Esophagus muscularis mucosa (tissue), 3 donors: Measurements from ENCODE around the gene SV2C.

ENCODE experiments used
- EP300 ChIP-seq: sonication (generic); formaldehyde crosslinking; IDR thresholded peaks from one replicate; pipeline ENCODE4 v1.6.1; 2017; ENCODE audit warnings: antibody characterized with exemption
- TF ChIP-seq, protein P1 (sequence below), 3 experiments: fragments of 200-600 bp in 2 of 3; fragments of 450-650 bp in 1 of 3; sonication (generic) in 2 of 3; IDR thresholded peaks; one replicate each; pipeline ENCODE4 v1.5.1; 2017 to 2019; ENCODE audit warnings: antibody characterized with exemption in 3 of 3, mild to moderate bottlenecking in 2 of 3, moderate library complexity in 1 of 3

DNA sequence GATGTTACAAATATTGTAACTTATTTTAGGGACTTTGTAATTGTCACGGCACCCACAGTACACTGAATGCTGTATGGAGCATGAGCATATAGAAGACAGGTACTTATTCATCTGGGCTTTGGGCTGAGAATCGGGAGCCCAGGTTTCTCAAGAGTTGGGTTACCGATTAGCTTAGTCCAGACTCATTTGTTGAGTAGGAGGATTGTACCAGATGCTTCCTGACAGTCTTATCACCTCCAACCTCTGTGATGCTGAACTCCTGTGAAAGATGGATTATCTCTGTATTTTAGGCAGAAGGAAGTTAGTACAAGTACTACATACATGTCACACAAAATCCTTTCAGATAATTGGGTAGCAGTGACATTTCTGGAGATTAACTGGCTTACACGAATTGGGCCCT lies 79.2 kb downstream of the SV2C start:
- TF ChIP-seq EP300, result no peak
- TF ChIP-seq, protein P1, sequence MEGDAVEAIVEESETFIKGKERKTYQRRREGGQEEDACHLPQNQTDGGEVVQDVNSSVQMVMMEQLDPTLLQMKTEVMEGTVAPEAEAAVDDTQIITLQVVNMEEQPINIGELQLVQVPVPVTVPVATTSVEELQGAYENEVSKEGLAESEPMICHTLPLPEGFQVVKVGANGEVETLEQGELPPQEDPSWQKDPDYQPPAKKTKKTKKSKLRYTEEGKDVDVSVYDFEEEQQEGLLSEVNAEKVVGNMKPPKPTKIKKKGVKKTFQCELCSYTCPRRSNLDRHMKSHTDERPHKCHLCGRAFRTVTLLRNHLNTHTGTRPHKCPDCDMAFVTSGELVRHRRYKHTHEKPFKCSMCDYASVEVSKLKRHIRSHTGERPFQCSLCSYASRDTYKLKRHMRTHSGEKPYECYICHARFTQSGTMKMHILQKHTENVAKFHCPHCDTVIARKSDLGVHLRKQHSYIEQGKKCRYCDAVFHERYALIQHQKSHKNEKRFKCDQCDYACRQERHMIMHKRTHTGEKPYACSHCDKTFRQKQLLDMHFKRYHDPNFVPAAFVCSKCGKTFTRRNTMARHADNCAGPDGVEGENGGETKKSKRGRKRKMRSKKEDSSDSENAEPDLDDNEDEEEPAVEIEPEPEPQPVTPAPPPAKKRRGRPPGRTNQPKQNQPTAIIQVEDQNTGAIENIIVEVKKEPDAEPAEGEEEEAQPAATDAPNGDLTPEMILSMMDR (IDR thresholded peaks at IDR 0.05), result no peak
